ENCODE results near the gene AFF2.

AFF2 gene

DNA sequence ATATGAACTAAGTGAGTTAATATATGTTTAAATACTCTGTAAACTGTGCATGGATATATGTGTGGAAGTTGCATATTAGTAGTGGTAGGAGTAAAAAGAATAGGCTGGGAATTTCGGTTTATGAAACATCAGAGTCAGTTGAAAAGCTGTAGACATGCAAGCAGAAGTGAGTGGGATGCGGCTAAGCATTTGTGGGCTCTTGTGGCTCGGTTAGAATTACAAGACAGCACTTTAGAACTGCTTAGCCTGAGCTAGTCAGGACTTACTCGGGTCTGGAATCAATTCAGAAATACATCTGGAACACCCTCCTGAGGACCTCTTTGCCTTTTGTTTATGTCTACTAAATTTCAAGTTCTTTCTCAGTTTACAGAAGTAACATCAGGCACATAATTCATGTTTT lies 93.6 kb downstream of the AFF2 start:
- Histone ChIP-seq H3K27me3 (ENCODE audit: control insufficient read depth, insufficient read depth, low read length) (no peaks in the 10 kb centered on the region), H3K4me1 (no peaks in the 10 kb centered on the region), H3K79me2 (no peaks in the 10 kb centered on the region), H3K9ac (no peak overlapping the region), H2AFZ (no peak overlapping the region), H3K9me3 (ENCODE audit: control insufficient read depth, low read length) (no peaks in the 10 kb centered on the region), H3K4me3 (ENCODE audit: low read depth, low read length) (no peak overlapping the region), H3K4me2 (ENCODE audit: low read length) (no peak overlapping the region), H3K36me3 (ENCODE audit: control insufficient read depth, insufficient read depth, low read length) (no peaks in the 10 kb centered on the region), H3K27ac (no peak overlapping the region)
- TF ChIP-seq, protein P1, sequence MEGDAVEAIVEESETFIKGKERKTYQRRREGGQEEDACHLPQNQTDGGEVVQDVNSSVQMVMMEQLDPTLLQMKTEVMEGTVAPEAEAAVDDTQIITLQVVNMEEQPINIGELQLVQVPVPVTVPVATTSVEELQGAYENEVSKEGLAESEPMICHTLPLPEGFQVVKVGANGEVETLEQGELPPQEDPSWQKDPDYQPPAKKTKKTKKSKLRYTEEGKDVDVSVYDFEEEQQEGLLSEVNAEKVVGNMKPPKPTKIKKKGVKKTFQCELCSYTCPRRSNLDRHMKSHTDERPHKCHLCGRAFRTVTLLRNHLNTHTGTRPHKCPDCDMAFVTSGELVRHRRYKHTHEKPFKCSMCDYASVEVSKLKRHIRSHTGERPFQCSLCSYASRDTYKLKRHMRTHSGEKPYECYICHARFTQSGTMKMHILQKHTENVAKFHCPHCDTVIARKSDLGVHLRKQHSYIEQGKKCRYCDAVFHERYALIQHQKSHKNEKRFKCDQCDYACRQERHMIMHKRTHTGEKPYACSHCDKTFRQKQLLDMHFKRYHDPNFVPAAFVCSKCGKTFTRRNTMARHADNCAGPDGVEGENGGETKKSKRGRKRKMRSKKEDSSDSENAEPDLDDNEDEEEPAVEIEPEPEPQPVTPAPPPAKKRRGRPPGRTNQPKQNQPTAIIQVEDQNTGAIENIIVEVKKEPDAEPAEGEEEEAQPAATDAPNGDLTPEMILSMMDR (IDR thresholded peaks at IDR 0.05): no peak

DNA sequence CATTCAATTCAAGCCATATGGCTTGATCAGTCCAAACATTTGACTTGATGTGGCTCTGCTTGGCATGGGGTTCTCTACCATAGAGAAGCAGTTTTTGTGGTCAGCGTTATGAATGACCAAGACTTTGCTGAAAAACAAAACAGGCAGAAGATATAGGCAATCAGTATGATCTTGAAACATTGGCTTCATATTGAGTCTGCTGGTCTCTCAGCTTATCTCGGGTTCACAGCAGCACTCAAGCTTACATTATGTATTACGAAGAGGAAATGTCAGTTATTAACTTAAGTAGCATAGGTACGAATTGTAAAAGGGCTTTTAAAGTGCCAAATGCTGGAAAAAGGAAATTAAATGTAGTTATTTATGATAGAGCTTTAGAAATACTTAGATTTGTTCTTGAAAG lies 99.0 kb downstream of the AFF2 start:
- Histone ChIP-seq H3K9me3 (ENCODE audit: control insufficient read depth, low read length) (no peaks in the 10 kb centered on the region), H3K4me2 (ENCODE audit: low read length) (no peak overlapping the region), H3K79me2 (no peaks in the 10 kb centered on the region), H2AFZ (no peak overlapping the region), H3K4me1 (no peaks in the 10 kb centered on the region), H3K36me3 (ENCODE audit: control insufficient read depth, insufficient read depth, low read length) (no peaks in the 10 kb centered on the region), H3K4me3 (ENCODE audit: low read depth, low read length) (no peak overlapping the region), H3K27ac (no peak overlapping the region), H3K27me3 (ENCODE audit: control insufficient read depth, insufficient read depth, low read length) (no peaks in the 10 kb centered on the region), H3K9ac (no peak overlapping the region)
- TF ChIP-seq, protein P1 (IDR thresholded peaks at IDR 0.05): no peak

DNA sequence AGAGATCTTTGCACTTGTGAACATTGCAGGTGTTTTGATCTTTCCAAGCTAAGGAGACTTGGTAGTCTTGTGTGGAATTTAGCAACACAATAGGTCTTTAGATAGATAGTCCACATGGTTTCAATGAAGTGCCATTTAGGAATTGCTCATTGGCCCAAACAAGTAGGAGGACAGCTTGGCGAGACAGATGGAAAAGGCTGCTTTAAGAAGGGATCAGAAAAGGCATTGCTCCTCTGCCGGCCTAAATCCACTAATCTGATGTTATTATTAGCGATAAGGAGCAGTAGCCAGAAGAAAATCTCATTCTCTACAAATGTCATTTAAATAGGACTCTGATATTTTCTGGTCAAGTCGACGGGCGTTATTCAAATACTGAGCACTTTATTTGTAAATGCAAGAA lies 99.7 kb downstream of the AFF2 start:
- H3K27me3 ChIP-seq (ENCODE audit: control insufficient read depth, insufficient read depth, low read length): no peaks in the 10 kb centered on the region
- H3K9me3 ChIP-seq (ENCODE audit: control insufficient read depth, low read length): no peaks in the 10 kb centered on the region

DNA sequence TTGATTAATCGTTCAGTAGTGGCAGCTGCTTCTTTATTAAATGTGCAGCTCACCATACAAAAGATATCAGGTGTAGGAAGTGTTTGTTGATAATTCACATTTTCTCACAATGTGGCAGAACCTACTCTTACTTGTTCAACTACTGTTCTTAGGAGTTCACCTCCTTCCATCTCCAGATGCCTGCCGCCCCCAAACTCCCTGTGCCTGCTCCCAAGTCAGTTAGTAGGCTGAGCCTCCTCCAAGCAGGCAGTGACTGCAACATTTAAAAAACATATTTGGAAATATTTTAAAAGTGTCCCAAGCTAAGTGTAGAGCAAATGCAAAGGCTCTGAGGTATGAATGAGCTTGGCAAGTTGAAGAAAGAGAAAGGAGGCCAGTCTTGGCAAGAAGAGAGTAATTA lies 100.2 kb downstream of the AFF2 start:
- no peak overlapping the region for H3K27ac ChIP-seq
- H3K36me3 ChIP-seq (ENCODE audit: control insufficient read depth, insufficient read depth, low read length): no peaks in the 10 kb centered on the region
- H3K4me3 ChIP-seq (ENCODE audit: low read depth, low read length): no peak overlapping the region
- no peaks in the 10 kb centered on the region for H3K9me3 ChIP-seq (ENCODE audit: control insufficient read depth, low read length)
- H2AFZ ChIP-seq: no peak overlapping the region
- H3K79me2 ChIP-seq: no peaks in the 10 kb centered on the region
- no peak overlapping the region for H3K9ac ChIP-seq
- TF ChIP-seq, protein P1 (IDR thresholded peaks at IDR 0.05): no peak
- H3K27me3 ChIP-seq (ENCODE audit: control insufficient read depth, insufficient read depth, low read length): no peaks in the 10 kb centered on the region
- no peaks in the 10 kb centered on the region for H3K4me1 ChIP-seq
- H3K4me2 ChIP-seq (ENCODE audit: low read length): no peak overlapping the region

More for the DNA sequence above, 99.7 kb downstream of the AFF2 start:
- no peak overlapping the region for H3K4me3 ChIP-seq (ENCODE audit: low read depth, low read length)
- no peaks in the 10 kb centered on the region for H3K79me2 ChIP-seq
- H2AFZ ChIP-seq: no peak overlapping the region
- H3K4me1 ChIP-seq: no peaks in the 10 kb centered on the region
- no peak overlapping the region for H3K9ac ChIP-seq
- H3K36me3 ChIP-seq (ENCODE audit: control insufficient read depth, insufficient read depth, low read length): no peaks in the 10 kb centered on the region
- H3K27ac ChIP-seq: no peak overlapping the region
- no peak overlapping the region for H3K4me2 ChIP-seq (ENCODE audit: low read length)
- TF ChIP-seq, protein P1 (IDR thresholded peaks at IDR 0.05): no peak

DNA sequence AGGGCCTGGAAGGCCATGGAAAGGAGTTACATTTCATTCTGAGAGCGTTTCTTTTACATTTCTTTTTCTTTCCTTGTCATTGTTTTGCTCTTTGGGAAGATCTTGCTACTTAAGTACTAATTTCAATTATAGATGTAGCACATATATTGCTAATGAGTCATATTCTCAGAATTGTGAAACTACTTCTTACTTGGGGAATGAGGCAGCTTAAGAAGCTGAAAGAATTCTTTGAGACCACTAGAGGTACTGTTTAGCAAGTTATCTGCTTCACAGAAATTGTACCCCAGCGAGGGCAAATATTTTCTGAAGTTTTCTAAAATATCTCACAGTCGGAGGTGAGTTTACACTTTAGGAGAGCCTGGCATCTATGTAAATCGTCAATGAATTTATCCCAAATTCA lies 100.6 kb downstream of the AFF2 start:
- no peaks in the 10 kb centered on the region for H3K79me2 ChIP-seq

More for the DNA sequence above, 100.6 kb downstream of the AFF2 start:
- H3K9ac ChIP-seq: no peak overlapping the region
- no peaks in the 10 kb centered on the region for H3K9me3 ChIP-seq (ENCODE audit: control insufficient read depth, low read length)
- H3K27me3 ChIP-seq (ENCODE audit: control insufficient read depth, insufficient read depth, low read length): no peaks in the 10 kb centered on the region
- H3K27ac ChIP-seq: no peak overlapping the region
- H3K4me2 ChIP-seq (ENCODE audit: low read length): no peak overlapping the region
- no peaks in the 10 kb centered on the region for H3K36me3 ChIP-seq (ENCODE audit: control insufficient read depth, insufficient read depth, low read length)
- TF ChIP-seq, protein P1 (IDR thresholded peaks at IDR 0.05): no peak
- H2AFZ ChIP-seq: no peak overlapping the region
- no peak overlapping the region for H3K4me3 ChIP-seq (ENCODE audit: low read depth, low read length)
- H3K4me1 ChIP-seq: no peaks in the 10 kb centered on the region
